Keratinocyte (primary cell): ENCODE data around the gene FOXN1. TPM values are rescaled to one million over a fixed set of nuclear protein-coding genes. Genes with fewer than 3 reads are reported as not detected.

Source experiments
- DNase-seq: peaks from one replicate; pipeline ENCODE4 v3.0.0-alpha.2; 2011; ENCODE audit warnings: low read depth, missing footprints, low spot score
- FAIRE-seq: peaks from 2 replicates; lab custom pipeline; 2011; peaks lifted over from hg19 to GRCh38; lab: Jason Lieb, UNC
- H2AFZ ChIP-seq: 2 replicates; pipeline ENCODE4 v1.6.0; 2012; ENCODE audit warnings: low read length, control low read depth, inconsistent platforms; ENCODE audit not compliant: control insufficient read depth
- H3K27ac ChIP-seq: 2 replicates; pipeline ENCODE4 v1.5.1; 2011; ENCODE audit warnings: low read length; ENCODE audit not compliant: control insufficient read depth, insufficient read depth
- H3K27me3 ChIP-seq: 3 replicates; pipeline ENCODE4 v1.6.0; 2011; ENCODE audit warnings: low read length; ENCODE audit not compliant: control insufficient read depth, insufficient read depth; ENCODE audit errors: extremely low read depth
- H3K36me3 ChIP-seq, 2 experiments: 2 replicates in 1 of 2; 3 replicates in 1 of 2; pipeline ENCODE4 v1.5.1; 2011; ENCODE audit warnings: low read length in 2 of 2, mild to moderate bottlenecking in 1 of 2; ENCODE audit not compliant: control insufficient read depth in 2 of 2, insufficient read depth in 2 of 2; ENCODE audit errors: extremely low read depth in 1 of 2
- H3K4me1 ChIP-seq: 3 replicates; pipeline ENCODE4 v1.5.1; 2011; ENCODE audit warnings: low read length; ENCODE audit not compliant: control insufficient read depth, insufficient read depth; ENCODE audit errors: extremely low read depth
- H3K4me2 ChIP-seq: 3 replicates; pipeline ENCODE4 v1.6.0; 2011; ENCODE audit warnings: low read depth, low read length; ENCODE audit not compliant: control insufficient read depth, insufficient read depth; ENCODE audit errors: extremely low read depth
- H3K4me3 ChIP-seq, 3 experiments: fragments of 200-600 bp in 1 of 3; sonication (generic) in 1 of 3; 2 replicates in 2 of 3; 3 replicates in 1 of 3; pipeline ENCODE4 v1.5.1; 2011 to 2016; ENCODE audit warnings: low read length in 3 of 3, mild to moderate bottlenecking in 3 of 3, control low read depth in 2 of 3, inconsistent platforms in 1 of 3, low read depth in 1 of 3, mixed read lengths in 1 of 3, mixed run types in 1 of 3, moderate library complexity in 1 of 3; ENCODE audit not compliant: control insufficient read depth in 2 of 3, insufficient read depth in 2 of 3; ENCODE audit errors: extremely low read depth in 1 of 3
- H3K79me2 ChIP-seq: 2 replicates; pipeline ENCODE4 v1.6.0; 2012; ENCODE audit warnings: low read length; ENCODE audit not compliant: control insufficient read depth, insufficient read depth
- H3K9ac ChIP-seq: 3 replicates; pipeline ENCODE4 v1.6.0; 2011; ENCODE audit warnings: low read length; ENCODE audit not compliant: control insufficient read depth, insufficient read depth; ENCODE audit errors: extremely low read depth
- H3K9me1 ChIP-seq: 3 replicates; pipeline ENCODE4 v1.6.0; 2011; ENCODE audit warnings: low read length; ENCODE audit not compliant: control insufficient read depth, insufficient read depth; ENCODE audit errors: extremely low read depth
- H3K9me3 ChIP-seq: 2 replicates; pipeline ENCODE4 v1.5.1; 2012; ENCODE audit warnings: low read depth, low read length; ENCODE audit not compliant: control insufficient read depth
- H4K20me1 ChIP-seq: 3 replicates; pipeline ENCODE4 v1.6.0; 2011; ENCODE audit warnings: low read length; ENCODE audit not compliant: control insufficient read depth, insufficient read depth; ENCODE audit errors: extremely low read depth
- CTCF ChIP-seq, 3 experiments: IDR thresholded peaks in 1 of 3; conservative IDR thresholded peaks in 1 of 3; optimal IDR thresholded peaks in 1 of 3; 2 replicates in 2 of 3; 3 replicates in 1 of 3; pipeline versions ENCODE3 to v1.5.1; 2011; ENCODE audit warnings: low read length in 3 of 3, mild to moderate bottlenecking in 3 of 3, moderate library complexity in 2 of 3, control low read depth in 1 of 3, inconsistent platforms in 1 of 3; ENCODE audit not compliant: insufficient read depth in 2 of 3; ENCODE audit errors: extremely low read depth in 1 of 3
- EZH2 ChIP-seq: IDR thresholded peaks from one replicate; pipeline ENCODE4 v1.6.1; 2012; ENCODE audit warnings: inconsistent platforms, mild to moderate bottlenecking, low read length, moderate library complexity
- dilution Hi-C: fragments of 300-500 bp; cut with MboI; formaldehyde crosslinking; loops from one replicate; pipeline ENCODE4 v1.7.0; 2020; ENCODE audit warnings: low sequenced_read_pairs; ENCODE audit not compliant: extremely low pct_ligation_motif_present
- polyA plus RNA-seq, 5 experiments: library from polyadenylated mRNA; depleted of rRNA in 3 of 5; stranded (reverse) in 3 of 5; stranded (forward) in 1 of 5; unstranded in 1 of 5; fragments of >200 nt; gene quantifications; 1 replicate in 1 of 5; 2 replicates in 3 of 5; 3 replicates in 1 of 5; pipeline versions ENCODE4 v1.2.1 to v1.2.3, GENCODE V29; 2011 to 2012; ENCODE audit warnings: missing spikeins in 2 of 5, low read depth in 1 of 5, low replicate concordance in 1 of 5

Gene FOXN1
- polyA plus RNA-seq, 1 donor (not counting 4 experiments of a cell fraction or from before 2014, with no cell fraction given), result 0.29 TPM

GRCh38 chr17:28473542-28473941 is 32.6 kb upstream of the FOXN1 start, which contains the start of gene SLC13A2:
TSS of gene SLC13A2 (plus strand) at chr17:28473644. CDS start at chr17:28473713, 69 bp downstream.
- Histone ChIP-seq H3K9me1 (no peaks in the 10 kb centered on the region), H3K9me3 (no peaks in the 10 kb centered on the region), H3K4me3 (no peak within 1 kb of the TSS), H2AFZ (no peak within 1 kb of the TSS), H3K79me2 (no peaks in the 10 kb centered on the region), H3K4me1 (no peaks in the 10 kb centered on the region), H3K9ac (no peak within 1 kb of the TSS), H3K27ac (no peak within 1 kb of the TSS), H3K4me2 (no peak within 1 kb of the TSS), H3K27me3 (peaks cover 9% of the 10 kb centered on the region), H4K20me1 (no peaks in the 10 kb centered on the region), H3K36me3 (no peaks in the 10 kb centered on the region)
- dilution Hi-C loops, result no loop called here
- FAIRE-seq (no peak), DNase-seq (no peak)
- TF ChIP-seq EZH2, result no peak
- peak in 1 of 3 experiments; percentile 16 for TF ChIP-seq CTCF (optimal IDR thresholded peaks at IDR 0.05 in 1 of 3, IDR thresholded peaks at IDR 0.05 in 1 of 3, conservative IDR thresholded peaks at IDR 0.05 in 1 of 3; ENCODE audit: extremely low read depth in 1 of 3, insufficient read depth in 2 of 3, low read length in 3 of 3)

- dilution Hi-C loops, result no loop called here
- Histone ChIP-seq H3K4me3 (no peak overlapping the region), H2AFZ (no peak overlapping the region), H3K9me1 (no peaks in the 10 kb centered on the region), H3K27ac (no peak overlapping the region), H3K9me3 (no peaks in the 10 kb centered on the region), H3K9ac (no peak overlapping the region), H3K4me1 (no peaks in the 10 kb centered on the region), H3K27me3 (peaks cover 6% of the 10 kb centered on the region), H4K20me1 (no peaks in the 10 kb centered on the region), H3K4me2 (no peak overlapping the region), H3K36me3 (no peaks in the 10 kb centered on the region), H3K79me2 (no peaks in the 10 kb centered on the region)
- no peak for FAIRE-seq
- TF ChIP-seq EZH2 (no peak), CTCF (optimal IDR thresholded peaks at IDR 0.05 in 1 of 3, IDR thresholded peaks at IDR 0.05 in 1 of 3, conservative IDR thresholded peaks at IDR 0.05 in 1 of 3; ENCODE audit: extremely low read depth in 1 of 3, insufficient read depth in 2 of 3, low read length in 3 of 3) (no peak)
- no peak for DNase-seq
Observed at GRCh38 chr17:28474111-28474531, 32.0 kb upstream of the FOXN1 start.
